Astrocyte (in vitro differentiated cells and primary cell): Measurements from ENCODE around the gene DGKQ. TPM values are rescaled to one million over a fixed set of nuclear protein-coding genes. Genes with fewer than 3 reads are reported as not detected.
"Not testable (repeated sequence)": the region's sequence is repeated elsewhere in the genome, so short reads cannot be mapped to it uniquely, and the experiment has no call there.

Experiments used
- DNase-seq: peaks from one replicate; pipeline ENCODE4 v3.0.0-alpha.2; 2010; ENCODE audit warnings: low read depth
- FAIRE-seq: peaks from 2 replicates; lab custom pipeline; 2011; peaks lifted over from hg19 to GRCh38; lab: Jason Lieb, UNC
- H2AFZ ChIP-seq: 2 replicates; pipeline ENCODE4 v1.6.0; 2012; ENCODE audit warnings: low read depth, low read length, inconsistent platforms
- H3K27ac ChIP-seq: 2 replicates; pipeline ENCODE4 v1.5.1; 2011; ENCODE audit warnings: low read depth, low read length, inconsistent platforms
- H3K27me3 ChIP-seq: 2 replicates; pipeline ENCODE4 v1.6.0; 2011; ENCODE audit warnings: low read length, inconsistent platforms; ENCODE audit not compliant: insufficient read depth
- H3K36me3 ChIP-seq: 2 replicates; pipeline ENCODE4 v1.5.1; 2011; ENCODE audit warnings: low read length, inconsistent platforms; ENCODE audit not compliant: insufficient read depth
- H3K4me1 ChIP-seq: 2 replicates; pipeline ENCODE4 v1.5.1; 2011; ENCODE audit warnings: low read length, inconsistent platforms; ENCODE audit not compliant: insufficient read depth
- H3K4me2 ChIP-seq: 2 replicates; pipeline ENCODE4 v1.6.0; 2012; ENCODE audit warnings: low read length, inconsistent platforms
- H3K4me3 ChIP-seq: 2 replicates; pipeline ENCODE4 v1.5.1; 2011; ENCODE audit warnings: low read depth, mild to moderate bottlenecking, low read length, inconsistent platforms; ENCODE audit not compliant: insufficient read depth
- H3K79me2 ChIP-seq: 2 replicates; pipeline ENCODE4 v1.6.0; 2012; ENCODE audit warnings: mild to moderate bottlenecking, low read length, inconsistent platforms; ENCODE audit not compliant: insufficient read depth
- H3K9ac ChIP-seq: 2 replicates; pipeline ENCODE4 v1.6.0; 2012; ENCODE audit warnings: mild to moderate bottlenecking, low read length, inconsistent platforms
- H3K9me3 ChIP-seq: 2 replicates; pipeline ENCODE4 v1.5.1; 2012; ENCODE audit warnings: low read depth, mild to moderate bottlenecking, low read length, inconsistent platforms; ENCODE audit not compliant: insufficient read depth
- H4K20me1 ChIP-seq: 2 replicates; pipeline ENCODE4 v1.6.0; 2012; ENCODE audit warnings: low read length, inconsistent platforms; ENCODE audit not compliant: insufficient read depth
- H3K27ac Mint-ChIP-seq: one replicate; pipeline ENCODE4 v1.8.0; 2021; ENCODE audit warnings: mild to moderate bottlenecking, mixed read lengths; ENCODE audit not compliant: unreplicated experiment
- H3K27me3 Mint-ChIP-seq: one replicate; pipeline ENCODE4 v1.8.0; 2021; ENCODE audit warnings: low read depth, mixed read lengths; ENCODE audit not compliant: unreplicated experiment
- H3K36me3 Mint-ChIP-seq: one replicate; pipeline ENCODE4 v1.8.0; 2021; ENCODE audit warnings: low read depth, mixed read lengths; ENCODE audit not compliant: unreplicated experiment
- H3K4me1 Mint-ChIP-seq: one replicate; pipeline ENCODE4 v1.8.0; 2021; ENCODE audit warnings: low read depth, mixed read lengths; ENCODE audit not compliant: unreplicated experiment
- H3K4me3 Mint-ChIP-seq: one replicate; pipeline ENCODE4 v1.8.0; 2021; ENCODE audit warnings: mild to moderate bottlenecking, moderate library complexity, mixed read lengths; ENCODE audit not compliant: unreplicated experiment
- H3K9me3 Mint-ChIP-seq: one replicate; pipeline ENCODE4 v1.8.0; 2021; ENCODE audit warnings: mild to moderate bottlenecking, mixed read lengths; ENCODE audit not compliant: unreplicated experiment
- CTCF ChIP-seq: IDR thresholded peaks from 2 replicates; pipeline ENCODE4 v1.5.1; 2011; ENCODE audit warnings: low read depth, mild to moderate bottlenecking, inconsistent platforms, low read length, moderate library complexity; ENCODE audit not compliant: insufficient read depth
- EZH2 ChIP-seq: IDR thresholded peaks from 2 replicates; pipeline ENCODE4 v1.6.1; 2012; ENCODE audit warnings: mild to moderate bottlenecking, low read length, inconsistent platforms; ENCODE audit not compliant: insufficient read depth
- total RNA-seq: library from RNA; stranded (reverse); gene quantifications from 2 replicates; pipeline ENCODE4 v1.2.1, GENCODE V29; 2021

DGKQ gene
- total RNA-seq, 1 donor from 2014 or later: 19.0 TPM

GRCh38 chr4:945274-946102, 27.9 kb downstream of the DGKQ start:
- peak overlapping the region; percentile 31 for H3K4me3 Mint-ChIP-seq
- Histone ChIP-seq H3K4me3 (peak overlapping the region; percentile 42), H3K9ac (peak overlapping the region; percentile 57), H3K4me2 (peak overlapping the region; percentile 88), H3K4me1 (peaks cover 7% of the 10 kb centered on the region), H3K79me2 (no peaks in the 10 kb centered on the region), H2AFZ (peak overlapping the region; percentile 47), H3K36me3 (no peaks in the 10 kb centered on the region), H3K27me3 (no peaks in the 10 kb centered on the region), H4K20me1 (peaks cover 46% of the 10 kb centered on the region), H3K9me3 (no peaks in the 10 kb centered on the region), H3K27ac (no peak overlapping the region)
- no peaks in the 10 kb centered on the region for H3K9me3 Mint-ChIP-seq
- FAIRE-seq (no peak), DNase-seq (no peak)
- H3K27me3 Mint-ChIP-seq: peaks cover 1% of the 10 kb centered on the region
- H3K4me1 Mint-ChIP-seq: peaks cover 8% of the 10 kb centered on the region
- peak overlapping the region; percentile 7 for H3K27ac Mint-ChIP-seq
- H3K36me3 Mint-ChIP-seq: peaks cover 2% of the 10 kb centered on the region
- TF ChIP-seq EZH2: no peak
- no peak for TF ChIP-seq CTCF

DNA sequence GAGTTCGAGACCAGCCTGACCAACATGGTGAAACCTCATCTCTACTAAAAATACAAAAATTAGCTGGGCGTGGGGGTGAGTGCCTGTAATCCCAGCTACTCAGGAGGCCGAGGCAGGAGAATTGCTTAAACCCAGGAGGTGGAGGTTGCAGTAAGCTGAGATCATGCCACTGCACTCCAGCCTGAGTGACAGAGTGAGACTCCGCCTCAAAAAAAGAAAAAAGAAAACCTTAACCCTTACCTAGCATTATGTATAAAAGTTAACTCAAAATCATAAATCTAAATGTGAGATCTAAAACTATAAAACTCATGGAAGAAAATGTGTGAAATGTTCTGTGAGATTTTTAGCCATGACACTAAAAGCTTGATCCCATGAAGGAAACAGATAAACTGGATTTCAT, 33.9 kb downstream of the DGKQ start:
- not testable (repeated sequence) for H3K36me3 Mint-ChIP-seq, H3K36me3 ChIP-seq, H3K27me3 ChIP-seq, H3K9me3 Mint-ChIP-seq, H3K4me3 Mint-ChIP-seq, H3K27me3 Mint-ChIP-seq, H3K4me3 ChIP-seq, DNase-seq, H3K9ac ChIP-seq, FAIRE-seq, H3K27ac ChIP-seq, H3K79me2 ChIP-seq, H2AFZ ChIP-seq, H3K4me1 Mint-ChIP-seq, H4K20me1 ChIP-seq, H3K9me3 ChIP-seq, H3K4me2 ChIP-seq, H3K4me1 ChIP-seq, H3K27ac Mint-ChIP-seq

DNA sequence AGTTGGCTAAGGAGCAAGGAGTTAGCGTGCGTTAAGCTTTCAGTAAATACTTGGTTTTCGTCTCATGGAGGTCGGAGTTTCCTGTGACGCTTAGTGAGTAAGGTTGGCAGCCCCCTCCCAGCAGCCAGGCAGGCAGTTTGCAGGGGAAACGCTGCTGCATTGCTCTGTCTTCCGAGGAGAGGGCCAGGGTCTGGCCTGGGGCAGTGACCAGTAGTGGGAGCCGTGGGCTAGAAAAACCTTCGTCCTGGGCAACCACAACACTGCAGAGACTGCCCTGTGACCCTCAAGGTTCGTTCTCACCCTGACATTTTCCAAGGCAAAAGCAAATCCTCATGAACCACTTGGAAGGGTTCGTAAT, 40.7 kb downstream of the DGKQ start:
- Histone ChIP-seq H3K36me3 (no peaks in the 10 kb centered on the region), H3K27me3 (no peaks in the 10 kb centered on the region), H3K9me3 (no peaks in the 10 kb centered on the region), H3K9ac (peak overlapping the region; percentile 98), H2AFZ (peak overlapping the region; percentile 89), H3K4me2 (peak overlapping the region; percentile 99), H3K4me3 (peak overlapping the region; percentile 86), H3K4me1 (peaks cover 18% of the 10 kb centered on the region), H3K79me2 (peaks cover 56% of the 10 kb centered on the region), H4K20me1 (peaks cover 38% of the 10 kb centered on the region), H3K27ac (peak overlapping the region; percentile 41)
- peak overlapping the region; percentile 73 for H3K27ac Mint-ChIP-seq
- peaks cover 18% of the 10 kb centered on the region for H3K4me1 Mint-ChIP-seq
- FAIRE-seq (no peak), DNase-seq (peak; percentile 32)
- H3K36me3 Mint-ChIP-seq: no peaks in the 10 kb centered on the region
- no peaks in the 10 kb centered on the region for H3K9me3 Mint-ChIP-seq
- H3K27me3 Mint-ChIP-seq: no peaks in the 10 kb centered on the region
- H3K4me3 Mint-ChIP-seq: peak overlapping the region; percentile 98
- no peak for TF ChIP-seq EZH2
- TF ChIP-seq CTCF: no peak
